ENCODE data around the gene AQP10.
"Not testable (repeated sequence)": the region's sequence is repeated elsewhere in the genome, so short reads cannot be mapped to it uniquely, and the experiment has no call there.

The AQP10 gene

DNA sequence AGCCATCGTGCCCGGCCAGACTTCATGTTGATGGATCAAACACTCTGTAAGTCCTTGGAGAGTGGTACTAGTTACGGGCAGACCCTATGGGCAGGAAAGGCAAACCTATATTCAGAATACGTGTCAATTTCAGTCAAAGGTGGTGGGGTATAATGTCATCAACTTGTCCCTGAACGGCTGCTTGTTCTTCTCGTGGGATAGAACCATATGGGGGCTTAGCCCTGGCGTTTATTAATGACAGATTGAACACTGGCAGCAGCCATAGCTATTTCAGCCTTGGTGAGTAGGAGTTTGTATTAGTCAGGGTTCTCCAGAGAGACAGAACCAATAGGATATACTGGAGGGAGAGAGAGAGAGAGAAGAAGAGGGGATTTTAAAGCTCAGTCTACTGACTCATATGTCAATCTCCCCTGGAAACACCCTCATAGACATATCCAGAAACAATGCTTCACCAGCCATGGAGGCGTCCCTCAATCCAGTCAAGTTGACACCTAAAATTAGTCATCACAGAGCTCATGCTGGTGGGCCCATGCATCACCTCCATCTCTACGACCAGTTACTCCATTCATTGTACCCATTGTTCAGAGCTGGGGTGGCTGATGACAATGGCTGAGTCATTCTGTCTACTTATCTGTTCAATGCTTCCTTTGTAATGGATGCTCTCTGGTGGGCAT is 16.1 kb upstream of the AQP10 start:
- H3K36me3 ChIP-seq (ENCODE audit: control insufficient read depth in 1 of 2, insufficient read depth in 2 of 2, low read length in 2 of 2): no peaks in the 10 kb centered on the region
- H3K4me1 ChIP-seq (ENCODE audit: control insufficient read depth in 1 of 2, insufficient read depth in 2 of 2, low read length in 2 of 2): no peaks in the 10 kb centered on the region
- no peak overlapping the region for H3K4me3 ChIP-seq (ENCODE audit: low read depth in 1 of 2, low read length in 2 of 2)
- no peak overlapping the region for H3K9ac ChIP-seq (ENCODE audit: low read depth in 1 of 2, low read length in 2 of 2)
- no peaks in the 10 kb centered on the region for H3K9me3 ChIP-seq (ENCODE audit: control insufficient read depth in 1 of 2, low read length in 2 of 2)
- no peaks in the 10 kb centered on the region for H3K27me3 ChIP-seq (ENCODE audit: control insufficient read depth in 1 of 2, insufficient read depth in 2 of 2, low read length in 2 of 2)
- no peak overlapping the region for H3K27ac ChIP-seq (ENCODE audit: low read depth, low read length)

GRCh38 chr1:154306151-154306550 is 14.7 kb upstream of the AQP10 start:
- Histone ChIP-seq H3K4me1 (ENCODE audit: control insufficient read depth in 1 of 2, insufficient read depth in 2 of 2, low read length in 2 of 2) (no peaks in the 10 kb centered on the region), H3K36me3 (ENCODE audit: control insufficient read depth in 1 of 2, insufficient read depth in 2 of 2, low read length in 2 of 2) (no peaks in the 10 kb centered on the region)

DNA sequence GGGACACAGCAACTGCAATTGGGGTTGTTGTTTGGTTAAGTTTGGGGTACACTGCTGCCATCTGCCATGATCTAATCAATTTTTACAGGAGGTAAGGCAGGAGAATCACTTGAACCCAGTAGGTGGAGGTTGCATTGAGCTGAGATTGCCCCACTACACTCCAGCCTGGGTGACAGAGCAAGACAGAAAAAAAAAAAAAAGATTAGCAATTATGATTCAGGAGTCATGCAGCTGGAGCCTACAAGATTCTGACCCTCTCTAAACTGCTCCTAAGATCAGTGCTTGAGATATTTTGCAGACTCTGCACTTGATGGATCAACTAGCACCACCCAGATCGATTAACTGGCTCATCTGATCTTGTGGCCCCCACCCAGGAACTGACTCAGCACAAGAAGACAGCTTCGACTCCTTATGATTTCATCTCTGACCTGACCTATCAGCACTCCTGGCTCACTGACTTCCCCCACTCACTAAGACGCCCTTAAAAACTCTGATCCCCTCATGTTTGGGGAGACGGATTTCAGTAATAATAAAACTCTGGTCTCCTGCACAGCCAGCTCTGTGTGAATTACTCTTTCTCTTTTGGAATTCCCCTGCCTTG is 13.1 kb upstream of the AQP10 start:
- not testable (repeated sequence) for H3K36me3 ChIP-seq (ENCODE audit: control insufficient read depth in 1 of 2, insufficient read depth in 2 of 2, low read length in 2 of 2); H3K9me3 ChIP-seq (ENCODE audit: control insufficient read depth in 1 of 2, low read length in 2 of 2); H3K27ac ChIP-seq (ENCODE audit: low read depth, low read length); H3K27me3 ChIP-seq (ENCODE audit: control insufficient read depth in 1 of 2, insufficient read depth in 2 of 2, low read length in 2 of 2); H3K9ac ChIP-seq (ENCODE audit: low read depth in 1 of 2, low read length in 2 of 2); H3K4me1 ChIP-seq (ENCODE audit: control insufficient read depth in 1 of 2, insufficient read depth in 2 of 2, low read length in 2 of 2); H3K4me3 ChIP-seq (ENCODE audit: low read depth in 1 of 2, low read length in 2 of 2)

More at GRCh38 chr1:154306151-154306550, 14.7 kb upstream of the AQP10 start:
- no peak overlapping the region for H3K27ac ChIP-seq (ENCODE audit: low read depth, low read length)
- no peak overlapping the region for H3K9ac ChIP-seq (ENCODE audit: low read depth in 1 of 2, low read length in 2 of 2)
- H3K9me3 ChIP-seq (ENCODE audit: control insufficient read depth in 1 of 2, low read length in 2 of 2): no peaks in the 10 kb centered on the region
- H3K27me3 ChIP-seq (ENCODE audit: control insufficient read depth in 1 of 2, insufficient read depth in 2 of 2, low read length in 2 of 2): no peaks in the 10 kb centered on the region
- no peak overlapping the region for H3K4me3 ChIP-seq (ENCODE audit: low read depth in 1 of 2, low read length in 2 of 2)

DNA sequence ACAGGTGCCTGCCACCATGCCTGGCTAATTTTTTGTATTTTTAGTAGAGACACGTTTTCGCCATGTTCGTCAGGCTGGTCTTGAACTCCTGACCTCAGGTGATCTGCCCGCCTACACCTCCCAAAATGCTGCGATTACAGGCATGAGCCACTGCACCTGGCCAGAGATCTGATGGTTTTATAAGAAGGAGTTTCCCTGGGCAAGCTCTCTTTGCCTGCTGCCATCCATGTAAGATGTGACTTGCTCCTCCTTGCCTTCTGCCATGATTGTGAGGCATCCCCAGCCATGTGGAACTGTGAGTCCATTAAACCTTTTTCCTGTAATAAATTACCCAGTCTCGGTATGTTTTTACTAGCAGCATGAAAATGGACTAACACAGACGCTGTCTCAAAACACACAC is 11.8 kb upstream of the AQP10 start:
- H3K9me3 ChIP-seq (ENCODE audit: control insufficient read depth in 1 of 2, low read length in 2 of 2); H3K27ac ChIP-seq (ENCODE audit: low read depth, low read length); H3K4me3 ChIP-seq (ENCODE audit: low read depth in 1 of 2, low read length in 2 of 2); H3K9ac ChIP-seq (ENCODE audit: low read depth in 1 of 2, low read length in 2 of 2); H3K36me3 ChIP-seq (ENCODE audit: control insufficient read depth in 1 of 2, insufficient read depth in 2 of 2, low read length in 2 of 2); H3K27me3 ChIP-seq (ENCODE audit: control insufficient read depth in 1 of 2, insufficient read depth in 2 of 2, low read length in 2 of 2); H3K4me1 ChIP-seq (ENCODE audit: control insufficient read depth in 1 of 2, insufficient read depth in 2 of 2, low read length in 2 of 2): not testable (repeated sequence)

DNA sequence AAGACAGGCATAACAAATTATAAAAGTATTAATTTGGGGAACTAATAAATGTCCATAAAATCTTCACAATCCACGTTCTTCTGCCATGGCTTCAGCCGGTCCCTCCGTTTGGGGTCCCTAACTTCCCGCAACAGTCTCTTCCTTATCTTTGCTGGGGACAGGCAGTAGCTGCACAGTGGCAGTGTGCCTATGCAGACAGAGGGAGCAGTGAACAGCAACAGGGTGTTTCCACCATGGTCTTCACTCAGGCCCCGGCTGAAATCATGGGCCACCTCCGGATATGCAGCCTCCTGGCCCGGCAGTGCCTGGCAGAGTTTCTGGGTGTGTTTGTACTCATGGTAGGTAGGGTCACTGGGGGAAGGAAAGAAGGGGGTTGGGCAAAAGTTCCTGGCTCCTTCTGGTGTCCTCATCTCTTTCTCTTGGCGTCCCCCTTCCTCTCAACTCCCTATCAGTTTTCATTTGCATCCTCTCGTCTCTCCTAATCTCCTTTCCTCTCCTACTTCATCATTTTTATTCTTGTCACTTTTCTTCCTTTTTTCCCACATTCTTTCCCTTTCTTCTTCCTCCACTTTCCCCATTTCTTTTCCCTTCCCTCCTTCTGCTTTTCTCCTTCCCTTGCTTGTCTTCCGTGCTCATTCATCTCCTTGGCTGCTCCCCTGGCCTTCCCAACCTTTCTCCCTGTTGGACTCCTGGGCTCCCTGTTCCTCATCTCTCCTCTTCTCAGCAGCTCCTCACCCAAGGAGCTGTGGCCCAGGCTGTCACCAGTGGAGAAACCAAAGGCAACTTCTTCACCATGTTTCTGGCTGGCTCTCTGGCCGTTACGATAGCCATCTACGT is 8.4 kb upstream of the AQP10 start:
- H3K27ac ChIP-seq (ENCODE audit: low read depth, low read length); H3K36me3 ChIP-seq (ENCODE audit: control insufficient read depth in 1 of 2, insufficient read depth in 2 of 2, low read length in 2 of 2); H3K9me3 ChIP-seq (ENCODE audit: control insufficient read depth in 1 of 2, low read length in 2 of 2); H3K4me3 ChIP-seq (ENCODE audit: low read depth in 1 of 2, low read length in 2 of 2); H3K27me3 ChIP-seq (ENCODE audit: control insufficient read depth in 1 of 2, insufficient read depth in 2 of 2, low read length in 2 of 2); H3K4me1 ChIP-seq (ENCODE audit: control insufficient read depth in 1 of 2, insufficient read depth in 2 of 2, low read length in 2 of 2); H3K9ac ChIP-seq (ENCODE audit: low read depth in 1 of 2, low read length in 2 of 2): not testable (repeated sequence)

- Histone ChIP-seq H3K27ac (ENCODE audit: low read depth, low read length) (no peak overlapping the region), H3K27me3 (ENCODE audit: control insufficient read depth in 1 of 2, insufficient read depth in 2 of 2, low read length in 2 of 2) (no peaks in the 10 kb centered on the region), H3K4me3 (ENCODE audit: low read depth in 1 of 2, low read length in 2 of 2) (no peak overlapping the region), H3K4me1 (ENCODE audit: control insufficient read depth in 1 of 2, insufficient read depth in 2 of 2, low read length in 2 of 2) (no peaks in the 10 kb centered on the region), H3K9ac (ENCODE audit: low read depth in 1 of 2, low read length in 2 of 2) (no peak overlapping the region), H3K36me3 (ENCODE audit: control insufficient read depth in 1 of 2, insufficient read depth in 2 of 2, low read length in 2 of 2) (no peaks in the 10 kb centered on the region), H3K9me3 (ENCODE audit: control insufficient read depth in 1 of 2, low read length in 2 of 2) (peaks cover 4 to 8% of the 10 kb centered on the region in 2 donors)
These were observed 7.9 kb upstream of the AQP10 start for GRCh38 chr1:154313066-154313356.

DNA sequence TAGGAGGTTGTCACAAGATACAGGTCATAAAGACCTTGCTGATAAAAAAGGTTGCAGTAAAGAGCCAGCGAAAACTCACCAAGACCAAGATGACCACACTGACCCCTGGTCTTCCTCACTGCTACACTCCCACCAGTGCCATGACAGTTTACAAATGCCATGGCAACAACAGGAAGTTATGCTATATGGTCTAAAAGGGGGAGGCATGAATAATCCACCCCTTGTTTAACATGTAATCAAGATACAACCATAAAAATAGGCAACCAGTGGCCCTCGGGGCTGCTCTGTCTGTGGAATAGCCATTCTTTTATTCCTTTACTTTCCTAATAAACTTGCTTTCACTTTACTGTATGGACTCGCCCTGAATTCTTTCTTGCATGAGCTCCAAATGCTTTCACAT is 6.7 kb upstream of the AQP10 start:
- not testable (repeated sequence) for H3K27me3 ChIP-seq (ENCODE audit: control insufficient read depth in 1 of 2, insufficient read depth in 2 of 2, low read length in 2 of 2); H3K36me3 ChIP-seq (ENCODE audit: control insufficient read depth in 1 of 2, insufficient read depth in 2 of 2, low read length in 2 of 2); H3K9ac ChIP-seq (ENCODE audit: low read depth in 1 of 2, low read length in 2 of 2); H3K27ac ChIP-seq (ENCODE audit: low read depth, low read length); H3K9me3 ChIP-seq (ENCODE audit: control insufficient read depth in 1 of 2, low read length in 2 of 2); H3K4me1 ChIP-seq (ENCODE audit: control insufficient read depth in 1 of 2, insufficient read depth in 2 of 2, low read length in 2 of 2); H3K4me3 ChIP-seq (ENCODE audit: low read depth in 1 of 2, low read length in 2 of 2)

GRCh38 chr1:154316704-154317103 is 4.2 kb upstream of the AQP10 start:
- peaks cover 0 to 4% of the 10 kb centered on the region in 2 donors for H3K4me1 ChIP-seq (ENCODE audit: control insufficient read depth in 1 of 2, insufficient read depth in 2 of 2, low read length in 2 of 2)
- H3K9ac ChIP-seq (ENCODE audit: low read depth in 1 of 2, low read length in 2 of 2): no peak overlapping the region
- no peak overlapping the region for H3K4me3 ChIP-seq (ENCODE audit: low read depth in 1 of 2, low read length in 2 of 2)
- no peaks in the 10 kb centered on the region for H3K27me3 ChIP-seq (ENCODE audit: control insufficient read depth in 1 of 2, insufficient read depth in 2 of 2, low read length in 2 of 2)
- H3K36me3 ChIP-seq (ENCODE audit: control insufficient read depth in 1 of 2, insufficient read depth in 2 of 2, low read length in 2 of 2): no peaks in the 10 kb centered on the region
- H3K9me3 ChIP-seq (ENCODE audit: control insufficient read depth in 1 of 2, low read length in 2 of 2): peaks cover 4 to 8% of the 10 kb centered on the region in 2 donors
- no peak overlapping the region for H3K27ac ChIP-seq (ENCODE audit: low read depth, low read length)

DNA sequence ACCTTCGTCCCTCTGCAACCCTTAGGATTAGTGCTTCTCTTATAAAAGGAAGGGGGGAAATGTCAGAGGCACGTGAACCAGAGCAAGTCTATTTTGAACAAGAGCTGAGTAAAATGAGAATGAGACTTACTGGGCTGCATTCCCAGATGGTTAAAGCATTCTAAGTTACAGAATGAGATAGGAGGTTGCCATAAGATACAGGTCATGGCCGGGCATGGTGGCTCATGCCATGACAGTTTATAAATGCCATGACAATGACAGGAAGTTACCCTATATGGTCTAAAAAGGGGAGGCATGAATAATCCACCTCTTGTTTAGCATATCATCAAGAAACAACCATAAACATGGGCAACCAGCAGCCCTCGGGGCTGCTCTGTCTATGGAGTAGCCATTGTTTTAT is 2.5 kb upstream of the AQP10 start:
- H3K4me1 ChIP-seq (ENCODE audit: control insufficient read depth in 1 of 2, insufficient read depth in 2 of 2, low read length in 2 of 2): peaks cover 0 to 4% of the 10 kb centered on the region in 2 donors
- H3K36me3 ChIP-seq (ENCODE audit: control insufficient read depth in 1 of 2, insufficient read depth in 2 of 2, low read length in 2 of 2): no peaks in the 10 kb centered on the region
- no peak overlapping the region for H3K4me3 ChIP-seq (ENCODE audit: low read depth in 1 of 2, low read length in 2 of 2)
- no peak overlapping the region for H3K9ac ChIP-seq (ENCODE audit: low read depth in 1 of 2, low read length in 2 of 2)
- H3K27me3 ChIP-seq (ENCODE audit: control insufficient read depth in 1 of 2, insufficient read depth in 2 of 2, low read length in 2 of 2): peaks cover 0 to 1% of the 10 kb centered on the region in 2 donors
- peaks cover 4 to 8% of the 10 kb centered on the region in 2 donors for H3K9me3 ChIP-seq (ENCODE audit: control insufficient read depth in 1 of 2, low read length in 2 of 2)
- no peak overlapping the region for H3K27ac ChIP-seq (ENCODE audit: low read depth, low read length)

- not testable (repeated sequence) for H3K36me3 ChIP-seq (ENCODE audit: control insufficient read depth in 1 of 2, insufficient read depth in 2 of 2, low read length in 2 of 2)
These were observed 679 bp downstream of the AQP10 start for GRCh38 chr1:154321609-154321934.

More at GRCh38 chr1:154321609-154321934, 679 bp downstream of the AQP10 start:
- not testable (repeated sequence) for H3K9me3 ChIP-seq (ENCODE audit: control insufficient read depth in 1 of 2, low read length in 2 of 2); H3K27ac ChIP-seq (ENCODE audit: low read depth, low read length); H3K9ac ChIP-seq (ENCODE audit: low read depth in 1 of 2, low read length in 2 of 2); H3K4me3 ChIP-seq (ENCODE audit: low read depth in 1 of 2, low read length in 2 of 2)
- Histone ChIP-seq H3K4me1 (ENCODE audit: control insufficient read depth in 1 of 2, insufficient read depth in 2 of 2, low read length in 2 of 2) (peaks cover 12 to 16% of the 10 kb centered on the region in 2 donors), H3K27me3 (ENCODE audit: control insufficient read depth in 1 of 2, insufficient read depth in 2 of 2, low read length in 2 of 2) (peaks cover 10 to 11% of the 10 kb centered on the region in 2 donors)

Measured in duodenal mucosa (tissue), 2 donors.